ENCODE results near the gene SFI1. TPM values are rescaled to one million over a fixed set of nuclear protein-coding genes. Genes with fewer than 3 reads are reported as not detected.

Gene SFI1
- total RNA-seq, 6 donors from 2014 or later = 21.0 to 166 (median 51.7) TPM

DNA sequence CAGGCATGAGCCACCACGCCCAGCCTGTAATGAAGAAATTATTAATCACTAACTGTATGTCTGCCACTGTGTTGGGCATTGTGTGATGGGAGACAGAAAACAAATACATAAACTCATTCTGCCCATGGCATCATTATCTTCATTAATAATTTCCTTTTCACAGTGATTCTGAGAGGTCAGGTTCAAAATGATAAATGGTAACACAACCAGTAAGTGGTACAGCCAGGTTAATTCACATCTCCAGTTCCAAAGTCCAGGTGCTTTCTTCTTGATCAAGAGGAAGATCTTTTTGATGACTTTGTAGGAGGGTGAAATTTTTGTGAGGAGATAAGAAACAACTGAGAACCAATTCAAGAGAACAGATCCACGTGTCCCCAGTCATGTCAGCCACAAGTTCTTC is 98.9 kb downstream of the SFI1 start:
- no peak overlapping the region for H3K27ac ChIP-seq
- TF ChIP-seq EP300 (IDR thresholded peaks at IDR 0.05) = no peak
- TF ChIP-seq POLR2AphosphoS5 (IDR thresholded peaks at IDR 0.05) = no peak
- ATAC-seq (ENCODE audit: low FRiP score in 2 of 2) (no peak), DNase-seq (no peak)
- WGBS, 2 donors = 93 to 96% methylated on average over 2 of the region's 2 CpGs
- H3K4me1 ChIP-seq = no peaks in the 10 kb centered on the region
- no peaks in the 10 kb centered on the region for H3K9me3 ChIP-seq
- no peak overlapping the region for H3K4me3 ChIP-seq
- H3K36me3 ChIP-seq = no peaks in the 10 kb centered on the region
- no peaks in the 10 kb centered on the region for H3K27me3 ChIP-seq

DNA sequence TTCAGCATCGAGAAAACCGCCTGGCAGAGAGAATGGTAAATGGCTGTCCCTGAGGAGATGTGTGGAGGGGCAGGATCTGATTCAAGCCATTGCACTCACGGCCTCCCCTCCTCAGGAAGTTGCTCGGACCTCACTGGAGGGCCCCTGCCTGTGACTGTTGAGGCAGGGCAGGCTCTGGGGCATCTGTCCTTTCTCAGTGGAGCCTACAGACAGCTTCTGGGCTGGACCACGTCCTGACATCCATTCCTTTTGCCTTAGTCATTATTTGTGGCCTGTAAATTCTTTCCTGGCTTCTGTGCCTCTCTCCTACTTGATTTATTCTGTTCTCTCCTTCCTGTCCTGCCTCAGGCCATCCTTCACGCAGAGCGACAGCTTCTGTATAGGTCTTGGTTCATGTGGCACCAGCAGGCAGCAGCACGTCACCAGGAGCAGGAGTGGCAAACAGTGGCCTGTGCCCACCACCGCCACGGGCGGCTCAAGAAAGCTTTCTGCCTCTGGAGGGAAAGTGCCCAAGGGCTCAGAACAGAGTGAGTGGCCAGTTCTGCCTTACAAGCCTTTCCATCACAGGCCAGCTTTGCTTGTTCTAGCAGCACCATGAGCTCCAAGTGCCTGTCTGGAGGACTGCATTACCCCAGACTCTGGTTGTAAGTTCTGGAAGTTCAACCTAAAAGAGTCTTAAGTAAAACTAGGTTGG is 106.1 kb downstream of the SFI1 start:
- H3K4me3 ChIP-seq = no peak overlapping the region
- ATAC-seq (ENCODE audit: low FRiP score in 2 of 2) = peak; percentile 67 to 72
- DNase-seq = peak in 1 of 2 donors; percentile 61
- H3K27me3 ChIP-seq = no peaks in the 10 kb centered on the region
- H3K36me3 ChIP-seq = peaks cover 5 to 29% (median 19%) of the 10 kb centered on the region in 4 donors
- peak overlapping the region; percentile 40 to 76 (median 46) for H3K27ac ChIP-seq
- no peaks in the 10 kb centered on the region for H3K9me3 ChIP-seq
- TF ChIP-seq POLR2A (IDR thresholded peaks at IDR 0.05) = no peak
- TF ChIP-seq, protein P1, sequence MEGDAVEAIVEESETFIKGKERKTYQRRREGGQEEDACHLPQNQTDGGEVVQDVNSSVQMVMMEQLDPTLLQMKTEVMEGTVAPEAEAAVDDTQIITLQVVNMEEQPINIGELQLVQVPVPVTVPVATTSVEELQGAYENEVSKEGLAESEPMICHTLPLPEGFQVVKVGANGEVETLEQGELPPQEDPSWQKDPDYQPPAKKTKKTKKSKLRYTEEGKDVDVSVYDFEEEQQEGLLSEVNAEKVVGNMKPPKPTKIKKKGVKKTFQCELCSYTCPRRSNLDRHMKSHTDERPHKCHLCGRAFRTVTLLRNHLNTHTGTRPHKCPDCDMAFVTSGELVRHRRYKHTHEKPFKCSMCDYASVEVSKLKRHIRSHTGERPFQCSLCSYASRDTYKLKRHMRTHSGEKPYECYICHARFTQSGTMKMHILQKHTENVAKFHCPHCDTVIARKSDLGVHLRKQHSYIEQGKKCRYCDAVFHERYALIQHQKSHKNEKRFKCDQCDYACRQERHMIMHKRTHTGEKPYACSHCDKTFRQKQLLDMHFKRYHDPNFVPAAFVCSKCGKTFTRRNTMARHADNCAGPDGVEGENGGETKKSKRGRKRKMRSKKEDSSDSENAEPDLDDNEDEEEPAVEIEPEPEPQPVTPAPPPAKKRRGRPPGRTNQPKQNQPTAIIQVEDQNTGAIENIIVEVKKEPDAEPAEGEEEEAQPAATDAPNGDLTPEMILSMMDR (IDR thresholded peaks at IDR 0.05) = no peak
- peak in 1 of 2 donors; percentile 19 for TF ChIP-seq POLR2AphosphoS5 (IDR thresholded peaks at IDR 0.05)
- no peak for TF ChIP-seq EP300 (IDR thresholded peaks at IDR 0.05)
- H3K4me1 ChIP-seq = no peaks in the 10 kb centered on the region
- WGBS, 2 donors = 64 to 87% methylated on average over 11 of the region's 11 CpGs

DNA sequence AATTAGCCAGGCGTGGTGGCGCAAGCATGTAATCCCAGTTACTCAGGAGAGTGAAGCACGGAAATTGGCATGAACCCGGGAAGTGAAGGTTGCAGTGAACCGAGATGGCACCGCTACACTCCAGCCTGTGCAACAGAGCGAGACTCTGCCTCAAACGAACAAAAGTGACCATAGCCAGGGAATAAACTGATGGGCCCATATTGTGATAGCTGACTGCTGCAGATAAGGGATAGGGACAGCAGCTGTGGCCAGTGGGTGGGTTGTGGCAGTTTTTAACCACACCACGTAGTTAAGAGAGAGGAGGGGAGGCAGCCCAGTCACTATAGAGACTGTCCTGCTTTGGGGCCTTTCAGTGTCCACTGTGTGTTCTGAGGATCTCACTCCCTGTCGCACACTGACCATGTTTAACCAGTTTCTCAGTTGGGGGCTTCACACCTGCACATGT is 106.8 kb downstream of the SFI1 start:
- TF ChIP-seq POLR2A (IDR thresholded peaks at IDR 0.05) (no peak), POLR2AphosphoS5 (IDR thresholded peaks at IDR 0.05) (no peak), EP300 (IDR thresholded peaks at IDR 0.05) (no peak)
- TF ChIP-seq, protein P1 (IDR thresholded peaks at IDR 0.05) = no peak
- H3K36me3 ChIP-seq = peaks cover 5 to 29% (median 21%) of the 10 kb centered on the region in 4 donors
- H3K27me3 ChIP-seq = no peaks in the 10 kb centered on the region
- ATAC-seq (ENCODE audit: low FRiP score in 2 of 2) (no peak), DNase-seq (no peak)
- no peak overlapping the region for H3K4me3 ChIP-seq
- no peaks in the 10 kb centered on the region for H3K9me3 ChIP-seq
- peak overlapping the region; percentile 40 to 76 (median 46) for H3K27ac ChIP-seq
- 82 to 85% methylated on average over 10 of the region's 10 CpGs for WGBS, 2 donors
- no peaks in the 10 kb centered on the region for H3K4me1 ChIP-seq

DNA sequence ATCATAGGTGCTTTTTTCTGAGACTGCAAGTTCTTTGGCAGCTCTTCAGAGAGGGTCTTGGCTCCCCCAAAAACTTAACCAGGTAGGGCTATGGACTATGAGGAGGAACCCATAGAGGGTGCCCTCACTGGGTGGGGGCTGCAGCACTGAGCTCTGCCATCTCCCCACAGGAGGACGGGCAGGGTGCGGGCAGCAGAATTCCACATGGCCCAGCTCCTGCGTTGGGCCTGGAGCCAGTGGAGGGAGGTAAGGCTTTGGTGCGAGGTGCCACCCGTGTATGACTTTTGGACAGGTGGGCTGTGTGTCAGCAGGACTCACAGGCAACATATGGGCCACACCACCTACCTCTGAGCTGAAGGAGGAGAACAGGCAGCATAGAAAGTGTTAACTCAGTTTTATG is 107.2 kb downstream of the SFI1 start:
- H3K27ac ChIP-seq = peak overlapping the region in 3 of 4 donors; percentile 40 to 76 (median 52)
- H3K9me3 ChIP-seq = no peaks in the 10 kb centered on the region
- no peak overlapping the region for H3K4me3 ChIP-seq
- peaks cover 5 to 29% (median 21%) of the 10 kb centered on the region in 4 donors for H3K36me3 ChIP-seq
- TF ChIP-seq, protein P1 (IDR thresholded peaks at IDR 0.05) = no peak
- TF ChIP-seq EP300 (IDR thresholded peaks at IDR 0.05) (no peak), POLR2AphosphoS5 (IDR thresholded peaks at IDR 0.05) (no peak), POLR2A (IDR thresholded peaks at IDR 0.05) (no peak)
- no peak for ATAC-seq (ENCODE audit: low FRiP score in 2 of 2)
- WGBS, 2 donors = 91 to 94% methylated on average over 5 of the region's 5 CpGs
- no peaks in the 10 kb centered on the region for H3K4me1 ChIP-seq
- peak in 1 of 2 donors; percentile 30 for DNase-seq
- no peaks in the 10 kb centered on the region for H3K27me3 ChIP-seq

DNA sequence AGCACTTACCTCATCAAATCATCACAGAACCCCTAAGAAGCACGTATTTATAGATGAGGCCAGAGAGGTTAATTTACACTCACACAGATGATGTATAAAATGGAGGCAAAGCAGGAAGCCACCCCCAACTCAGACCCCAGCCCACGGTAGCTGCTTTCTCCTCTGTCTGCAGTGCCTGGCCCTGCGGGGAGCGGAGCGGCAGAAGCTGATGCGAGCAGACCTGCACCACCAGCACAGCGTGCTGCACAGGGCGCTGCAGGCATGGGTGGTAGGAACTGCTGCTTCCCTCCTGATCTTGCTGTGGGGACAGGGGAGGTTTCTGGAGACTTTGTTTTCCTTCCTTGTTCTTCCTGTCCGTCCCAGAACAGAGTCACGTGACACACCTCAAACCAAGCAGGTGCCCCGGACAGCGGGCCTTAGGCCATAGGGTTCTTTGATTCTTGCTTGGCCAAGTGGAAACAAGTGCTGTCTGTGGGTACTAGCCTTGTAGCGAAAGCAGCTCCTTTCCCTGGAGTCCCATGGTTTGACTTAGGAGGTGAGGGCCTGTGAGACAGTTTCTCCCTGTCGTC is 107.9 kb downstream of the SFI1 start:
- peak in 1 of 2 donors; percentile 56 for DNase-seq
- Histone ChIP-seq H3K4me1 (no peaks in the 10 kb centered on the region), H3K27ac (peak overlapping the region in 1 of 4 donors; percentile 40), H3K9me3 (no peaks in the 10 kb centered on the region), H3K27me3 (no peaks in the 10 kb centered on the region), H3K36me3 (peaks cover 5 to 29% (median 21%) of the 10 kb centered on the region in 4 donors), H3K4me3 (no peak overlapping the region)
- no peak for TF ChIP-seq POLR2AphosphoS5 (IDR thresholded peaks at IDR 0.05)
- TF ChIP-seq EP300 (IDR thresholded peaks at IDR 0.05) = no peak
- TF ChIP-seq, protein P1 (IDR thresholded peaks at IDR 0.05) = no peak
- TF ChIP-seq POLR2A (IDR thresholded peaks at IDR 0.05) = no peak
- ATAC-seq (ENCODE audit: low FRiP score in 2 of 2) = no peak
- WGBS, 2 donors = 88 to 94% methylated on average over 10 to 14 of the region's 14 CpGs
